ENCODE results near the gene DLG2. TPM values are rescaled to one million over a fixed set of nuclear protein-coding genes. Genes with fewer than 3 reads are reported as not detected.

DLG2 gene
- total and polyA plus RNA-seq, 2 of the 8 experiments (the other 6 are each of a cell fraction or from before 2014, with no cell fraction given) = 1.7 to 14.3 TPM

DNA sequence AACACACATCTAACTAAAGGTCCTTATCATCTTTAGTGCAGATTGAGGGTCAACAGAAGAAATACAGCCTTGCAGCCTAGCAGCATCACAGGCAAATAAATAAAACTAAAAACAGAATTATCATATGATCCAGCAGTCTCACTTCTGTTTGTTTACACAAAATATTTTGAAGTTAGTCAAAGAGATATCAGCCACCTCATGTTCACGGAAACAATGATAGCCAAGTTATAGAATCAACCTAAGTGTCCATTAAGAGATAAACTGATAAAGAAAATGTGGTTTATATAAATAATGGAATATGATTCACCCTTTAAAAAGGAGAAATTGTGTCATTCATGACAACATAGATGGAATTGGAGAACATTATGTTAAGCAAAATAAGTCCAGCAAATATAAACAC is 1602.9 kb downstream of the DLG2 start:
- Histone ChIP-seq H3K18ac (ENCODE audit: extremely low read depth, low read length) (no peak overlapping the region), H3K4me1 (replicated peaks in 1 of 4; ENCODE audit: control insufficient read depth in 3 of 4, insufficient read depth in 4 of 4, low read length in 3 of 4) (peaks cover 0 to 3% (median 1%) of the 10 kb centered on the region in 4 experiments; a peak in 2 of 7 replicates), H2AK5ac (ENCODE audit: low read depth, low read length) (no peak overlapping the region), H4K20me1 (replicated peaks in 1 of 2; ENCODE audit: control insufficient read depth in 1 of 2, insufficient read depth in 2 of 2, low read length in 2 of 2) (no peaks in the 10 kb centered on the region), H3K4me2 (ENCODE audit: insufficient read depth in 1 of 2, low read depth in 2 of 2, low read length in 2 of 2) (no peak overlapping the region), H3K4me3 (ENCODE audit: extremely low read depth in 1 of 4, insufficient read depth in 2 of 4, low read depth in 3 of 4, low read length in 4 of 4) (no peak overlapping the region), H2BK5ac (ENCODE audit: low read depth, low read length) (no peak overlapping the region), H3K36me3 (ENCODE audit: control insufficient read depth in 2 of 4, insufficient read depth in 4 of 4, low read length in 3 of 4) (no peaks in the 10 kb centered on the region), H2BK20ac (ENCODE audit: low read length) (no peak overlapping the region), H3K23ac (ENCODE audit: insufficient read length) (no peak overlapping the region), H4K8ac (ENCODE audit: extremely low read depth, insufficient read depth, low read length) (no peak overlapping the region), H3K14ac (ENCODE audit: insufficient read length) (no peak overlapping the region), H2BK120ac (replicated peaks; ENCODE audit: low read depth, low read length) (no peak overlapping the region), H2AFZ (ENCODE audit: low read length) (no peak overlapping the region), H4K91ac (replicated peaks; ENCODE audit: insufficient read length, low read length) (no peak overlapping the region), H3K27ac (ENCODE audit: low read depth, low read length) (no peak overlapping the region), H3K27me3 (replicated peaks in 1 of 4; ENCODE audit: control insufficient read depth in 3 of 4, extremely low read depth in 1 of 4, insufficient read depth in 3 of 4, low read length in 3 of 4) (no peaks in the 10 kb centered on the region), H3K4ac (replicated peaks; ENCODE audit: insufficient read length, low read depth, low read length) (no peak overlapping the region), H2BK12ac (ENCODE audit: low read depth, low read length) (no peak overlapping the region), H3K23me2 (ENCODE audit: low read depth, low read length) (no peaks in the 10 kb centered on the region), H4K5ac (ENCODE audit: insufficient read length, low read depth, low read length) (no peak overlapping the region), H3K9me3 (ENCODE audit: insufficient read depth in 2 of 2, low read depth in 1 of 2, low read length in 1 of 2) (no peaks in the 10 kb centered on the region), H3K79me2 (ENCODE audit: control insufficient read depth in 1 of 2, insufficient read depth in 2 of 2, low read length in 2 of 2) (no peaks in the 10 kb centered on the region), H2BK15ac (ENCODE audit: low read length) (no peak overlapping the region), H3K56ac (replicated peaks; ENCODE audit: insufficient read length, low read depth, low read length) (no peak overlapping the region), H3K79me1 (ENCODE audit: low read depth, low read length) (no peaks in the 10 kb centered on the region), H3K9ac (replicated peaks in 1 of 4; ENCODE audit: extremely low read depth in 1 of 4, low read depth in 3 of 4, low read length in 3 of 4) (no peak overlapping the region)
- WGBS, 2 experiments (ENCODE audit: extremely low coverage in 1 of 2, insufficient coverage in 1 of 2, insufficient read length in 1 of 2, insufficient replicate concordance in 2 of 2, low coverage in 1 of 2, low lambda C conversion rate in 2 of 2, missing lambda C conversion rate in 1 of 2) = 100% methylated on average over 1 of the region's 1 CpG; no CpG with 5 or more reads in 1 of the 2 experiments
- ChIA-PET POLR2A (ENCODE audit: partially characterized antibody) (no interaction called here), CTCF (ENCODE audit: partially characterized antibody) (no interaction called here)
- no peak for DNase-seq (ENCODE audit: low read depth in 1 of 2, low spot score in 2 of 2)
- no peak for FAIRE-seq
- no peak for TF ChIP-seq KDM5A (IDR thresholded peaks at IDR 0.05; ENCODE audit: low read length)
- no peak for TF ChIP-seq BACH1 (IDR thresholded peaks at IDR 0.05; ENCODE audit: low read length)
- TF ChIP-seq MAFK (IDR thresholded peaks at IDR 0.05; ENCODE audit: low read depth, low read length) = no peak
